Measurements from ENCODE around the gene PNPLA6. TPM values are rescaled to one million over a fixed set of nuclear protein-coding genes. Genes with fewer than 3 reads are reported as not detected.
A peak's percentile ranks its signal among the peaks of the same experiment; 100 is the strongest.

The PNPLA6 gene
- total and polyA plus RNA-seq, 2 of the 13 experiments (the other 11 are each of a cell fraction or from before 2014, with no cell fraction given) = 24.9 to 28.2 TPM

GRCh38 chr19:7506385-7507328 is 28.9 kb upstream of the PNPLA6 start:
- FAIRE-seq = no peak
- BruUV-seq (replicated peaks) = no TSS peak

More at GRCh38 chr19:7506385-7507328, 28.9 kb upstream of the PNPLA6 start:
- Histone ChIP-seq H3K4me3 (replicated peaks in 1 of 3; ENCODE audit: insufficient read depth in 1 of 3, low read depth in 2 of 3, low read length in 3 of 3) (no peak overlapping the region; a peak in 1 of 6 replicates), H3K79me2 (ENCODE audit: insufficient read depth, low read length) (no peaks in the 10 kb centered on the region), H3K4me1 (ENCODE audit: insufficient read depth, low read length) (peaks cover 8% of the 10 kb centered on the region), H3K27ac (ENCODE audit: extremely low read length, insufficient read depth, low read length) (no peak overlapping the region), H3K9ac (ENCODE audit: insufficient read depth, low read depth, low read length) (no peak overlapping the region), H3K36me3 (replicated peaks in 1 of 2; ENCODE audit: control insufficient read depth in 1 of 2, insufficient read depth in 2 of 2, low read length in 2 of 2) (no peaks in the 10 kb centered on the region), H4K20me1 (ENCODE audit: insufficient read depth, low read length) (no peaks in the 10 kb centered on the region), H3K9me3 (ENCODE audit: low read length) (no peaks in the 10 kb centered on the region), H3K27me3 (ENCODE audit: control insufficient read depth in 1 of 2, insufficient read depth in 2 of 2, low read length in 2 of 2) (no peaks in the 10 kb centered on the region; a peak in 1 of 5 replicates), H2AFZ (ENCODE audit: low read length) (no peak overlapping the region), H3K4me2 (ENCODE audit: low read depth, low read length) (peak overlapping the region; percentile 42; the same call in 1 of the 2 replicates)
- ATAC-seq (peak; percentile 83), DNase-seq (ENCODE audit: low spot score) (peak; percentile 52)
- intact Hi-C loops (cut with micrococcal nuclease; ENCODE audit: unreplicated experiment) (no loop called here), in situ Hi-C loops (cut with HindIII; ENCODE audit: extremely low pct_ligation_motif_present, low pct_unique_long_range_greater_than_20kb) (no loop called here)
- TF ChIP-seq SP1 (IDR thresholded peaks at IDR 0.05) (no peak), SP1 (CRISPR knock-in tag; IDR thresholded peaks at IDR 0.05) (peak; percentile 28; the same call in 1 of the 2 replicates), RFXANK (CRISPR knock-in tag; IDR thresholded peaks at IDR 0.05) (no peak), TEAD2 (CRISPR knock-in tag; IDR thresholded peaks at IDR 0.05) (no peak), MED13 (CRISPR knock-in tag; IDR thresholded peaks at IDR 0.05) (no peak), XRCC5 (optimal IDR thresholded peaks at IDR 0.05; ENCODE audit: low read length) (peak; percentile 18), AGO1 (IDR thresholded peaks at IDR 0.05; ENCODE audit: low read depth, low read length, poor library complexity, severe bottlenecking) (no peak), PCBP2 (optimal IDR thresholded peaks at IDR 0.05; ENCODE audit: low read depth, low read length, poor library complexity, severe bottlenecking) (peak; percentile 84), ARID4A (CRISPR knock-in tag; IDR thresholded peaks at IDR 0.05; ENCODE audit: borderline replicate concordance) (peak; percentile 7; the same call in 1 of the 2 replicates), KDM5B (CRISPR knock-in tag; IDR thresholded peaks at IDR 0.05; ENCODE audit: borderline replicate concordance) (no peak), IRX3 (CRISPR knock-in tag; IDR thresholded peaks at IDR 0.05; ENCODE audit: borderline replicate concordance, low read depth) (no peak), ZNF382 (CRISPR knock-in tag; IDR thresholded peaks at IDR 0.05; ENCODE audit: borderline replicate concordance) (no peak), ZNF326 (CRISPR knock-in tag; IDR thresholded peaks at IDR 0.05; ENCODE audit: borderline replicate concordance) (no peak), ZNF263 (CRISPR knock-in tag; IDR thresholded peaks at IDR 0.05) (peak; percentile 96)
- WGBS (ENCODE audit: low lambda C conversion rate) = 43% methylated on average over 20 of the region's 20 CpGs
- ChIA-PET POLR2A (interaction anchor here (0.8 to 1.7 kb wide), 6 partner anchors 9 to 111 kb away, joined by 3 to 14 read pairs (median 4); partner anchors contain the start of genes MCOLN1 and ZNF358), CTCF (ENCODE audit: low intra/inter-chr PET ratio, low total read pairs) (no interaction called here)

Data from HepG2 (cell line).